ENCODE data around the gene SMIM10L2A. TPM values are rescaled to one million over a fixed set of nuclear protein-coding genes. Genes with fewer than 3 reads are reported as not detected.

Gene SMIM10L2A
- total and polyA plus RNA-seq, 5 experiments from 2014 or later = 0.25 to 5.5 (median 0.46) TPM

Other genes starting within 250 kb of the SMIM10L2A start
- not detected for gene ETDA, start 169.9 kb upstream of the SMIM10L2A start, total RNA-seq
- gene ETDA, start 169.9 kb upstream of the SMIM10L2A start, polyA plus RNA-seq = not detected
- gene ETDC, start 112.5 kb upstream of the SMIM10L2A start, total RNA-seq = not detected
- not detected for gene ETDC, start 112.5 kb upstream of the SMIM10L2A start, polyA plus RNA-seq
- 10 to 100 TPM; 17.7 to 19.4 TPM for gene ZNF75D, start 77.8 kb upstream of the SMIM10L2A start, total RNA-seq
- gene ZNF75D, start 77.8 kb upstream of the SMIM10L2A start, polyA plus RNA-seq = 10 to 100 TPM in 2 of 3 donors, 1 to 10 TPM in 1; 9.8 to 12.0 (median 10.5) TPM
- 1 to 10 TPM; 5.3 to 5.5 TPM for gene ZNF449, start 77.1 kb upstream of the SMIM10L2A start, total RNA-seq
- 1 to 10 TPM in 2 of 3 donors, under 1 TPM in 1; 0.71 to 2.0 (median 1.2) TPM for gene ZNF449, start 77.1 kb upstream of the SMIM10L2A start, polyA plus RNA-seq
- 10 to 100 TPM; 38.6 to 42.3 TPM for gene INTS6L, start 98.7 kb downstream of the SMIM10L2A start, total RNA-seq
- 1 to 10 TPM; 4.1 to 7.4 (median 6.5) TPM for gene INTS6L, start 98.7 kb downstream of the SMIM10L2A start, polyA plus RNA-seq

Data from naive thymus-derived CD8-positive, alpha-beta T cell (primary cell).